ENCODE results near the gene ARID1A. TPM values are rescaled to one million over a fixed set of nuclear protein-coding genes. Genes with fewer than 3 reads are reported as not detected.

Gene ARID1A
- polyA plus RNA-seq, 3 donors from 2014 or later: 7.1 to 34.6 (median 16.0) TPM

GRCh38 chr1:26744075-26744959 lies 48.5 kb downstream of the ARID1A start:
- H3K27me3 Mint-ChIP-seq (ENCODE audit: low read depth in 3 of 3): peaks cover 0 to 2% (median 0%) of the 10 kb centered on the region in 3 donors
- peak overlapping the region; percentile 70 to 82 (median 78) for H3K4me3 Mint-ChIP-seq
- peaks cover 0 to 18% (median 14%) of the 10 kb centered on the region in 3 donors for H3K36me3 Mint-ChIP-seq
- DNase-seq: peak; percentile 81 to 86 (median 82)
- peaks cover 83 to 97% of the 10 kb centered on the region in 2 donors for H3K4me1 Mint-ChIP-seq
- peak overlapping the region; percentile 90 to 98 (median 94) for H3K27ac Mint-ChIP-seq
- no peaks in the 10 kb centered on the region for H3K9me3 Mint-ChIP-seq

GRCh38 chr1:26745191-26745590 lies 49.4 kb downstream of the ARID1A start:
- no peak for DNase-seq
- H3K36me3 Mint-ChIP-seq: peaks cover 0 to 17% (median 14%) of the 10 kb centered on the region in 3 donors
- H3K27me3 Mint-ChIP-seq (ENCODE audit: low read depth in 3 of 3): peaks cover 0 to 2% (median 0%) of the 10 kb centered on the region in 3 donors
- H3K9me3 Mint-ChIP-seq: no peaks in the 10 kb centered on the region
- H3K4me1 Mint-ChIP-seq: peaks cover 81 to 97% of the 10 kb centered on the region in 2 donors
- H3K4me3 Mint-ChIP-seq: peak overlapping the region; percentile 70 to 82 (median 78)
- peak overlapping the region; percentile 90 to 98 (median 94) for H3K27ac Mint-ChIP-seq

GRCh38 chr1:26747048-26747447 lies 51.2 kb downstream of the ARID1A start:
- peaks cover 0 to 7% (median 4%) of the 10 kb centered on the region in 3 donors for H3K36me3 Mint-ChIP-seq
- peaks cover 84 to 97% of the 10 kb centered on the region in 2 donors for H3K4me1 Mint-ChIP-seq
- H3K9me3 Mint-ChIP-seq: no peaks in the 10 kb centered on the region
- H3K27me3 Mint-ChIP-seq (ENCODE audit: low read depth in 3 of 3): peaks cover 0 to 2% (median 0%) of the 10 kb centered on the region in 3 donors
- H3K4me3 Mint-ChIP-seq: no peak overlapping the region
- peak overlapping the region; percentile 36 to 87 (median 78) for H3K27ac Mint-ChIP-seq
- no peak for DNase-seq

GRCh38 chr1:26748351-26748750 lies 52.5 kb downstream of the ARID1A start:
- Mint-ChIP-seq H3K27me3 (ENCODE audit: low read depth in 3 of 3) (peaks cover 0 to 1% (median 0%) of the 10 kb centered on the region in 3 donors), H3K9me3 (no peaks in the 10 kb centered on the region), H3K4me3 (peak overlapping the region in 2 of 5 donors; percentile 9 to 37), H3K27ac (peak overlapping the region; percentile 45 to 91 (median 74)), H3K36me3 (peaks cover 0 to 11% (median 3%) of the 10 kb centered on the region in 3 donors), H3K4me1 (peaks cover 86 to 97% of the 10 kb centered on the region in 2 donors)
- no peak for DNase-seq

- H3K9me3 Mint-ChIP-seq: no peaks in the 10 kb centered on the region
- H3K4me1 Mint-ChIP-seq: peaks cover 85 to 97% of the 10 kb centered on the region in 2 donors
- H3K36me3 Mint-ChIP-seq: peaks cover 0 to 13% (median 5%) of the 10 kb centered on the region in 3 donors
- H3K4me3 Mint-ChIP-seq: no peak overlapping the region
- no peaks in the 10 kb centered on the region for H3K27me3 Mint-ChIP-seq (ENCODE audit: low read depth in 3 of 3)
- peak overlapping the region; percentile 32 to 84 (median 56) for H3K27ac Mint-ChIP-seq
- no peak for DNase-seq
Observed at GRCh38 chr1:26749458-26749857, 53.6 kb downstream of the ARID1A start.

- H3K36me3 Mint-ChIP-seq: peaks cover 0 to 13% (median 5%) of the 10 kb centered on the region in 3 donors
- H3K9me3 Mint-ChIP-seq: no peaks in the 10 kb centered on the region
- peaks cover 84 to 94% of the 10 kb centered on the region in 2 donors for H3K4me1 Mint-ChIP-seq
- no peaks in the 10 kb centered on the region for H3K27me3 Mint-ChIP-seq (ENCODE audit: low read depth in 3 of 3)
- DNase-seq: no peak
- H3K4me3 Mint-ChIP-seq: peak overlapping the region in 1 of 5 donors; percentile 22
- H3K27ac Mint-ChIP-seq: peak overlapping the region; percentile 24 to 84 (median 72)
Observed at GRCh38 chr1:26750428-26750827, 54.6 kb downstream of the ARID1A start.

- Mint-ChIP-seq H3K4me3 (no peak overlapping the region), H3K27me3 (ENCODE audit: low read depth in 3 of 3) (peaks cover 0 to 6% (median 0%) of the 10 kb centered on the region in 3 donors), H3K9me3 (no peaks in the 10 kb centered on the region), H3K36me3 (peaks cover 0 to 10% (median 5%) of the 10 kb centered on the region in 3 donors), H3K4me1 (peaks cover 74 to 78% of the 10 kb centered on the region in 2 donors), H3K27ac (peak overlapping the region in 5 of 6 donors; percentile 12 to 80 (median 62))
- no peak for DNase-seq
Observed at GRCh38 chr1:26752519-26752918, 56.7 kb downstream of the ARID1A start.

GRCh38 chr1:26754086-26754874 lies 58.5 kb downstream of the ARID1A start:
- H3K27me3 Mint-ChIP-seq (ENCODE audit: low read depth in 3 of 3): peaks cover 0 to 6% (median 0%) of the 10 kb centered on the region in 3 donors
- H3K4me3 Mint-ChIP-seq: no peak overlapping the region
- no peak for DNase-seq
- H3K27ac Mint-ChIP-seq: peak overlapping the region; percentile 17 to 80 (median 58)
- peaks cover 0 to 14% (median 5%) of the 10 kb centered on the region in 3 donors for H3K36me3 Mint-ChIP-seq
- H3K9me3 Mint-ChIP-seq: no peaks in the 10 kb centered on the region
- peaks cover 70 to 76% of the 10 kb centered on the region in 2 donors for H3K4me1 Mint-ChIP-seq

- Mint-ChIP-seq H3K36me3 (peaks cover 0 to 36% (median 22%) of the 10 kb centered on the region in 3 donors), H3K27ac (peak overlapping the region; percentile 34 to 69 (median 41)), H3K9me3 (no peaks in the 10 kb centered on the region), H3K4me3 (no peak overlapping the region), H3K27me3 (ENCODE audit: low read depth in 3 of 3) (peaks cover 0 to 6% (median 0%) of the 10 kb centered on the region in 3 donors), H3K4me1 (peaks cover 51 to 65% of the 10 kb centered on the region in 2 donors)
- DNase-seq: no peak
Observed at GRCh38 chr1:26758358-26758757, 62.5 kb downstream of the ARID1A start.

GRCh38 chr1:26759531-26759930 lies 63.7 kb downstream of the ARID1A start:
- no peak for DNase-seq
- H3K27ac Mint-ChIP-seq: peak overlapping the region in 4 of 6 donors; percentile 0 to 76 (median 61)
- H3K4me1 Mint-ChIP-seq: peaks cover 45 to 59% of the 10 kb centered on the region in 2 donors
- H3K27me3 Mint-ChIP-seq (ENCODE audit: low read depth in 3 of 3): peaks cover 0 to 6% (median 0%) of the 10 kb centered on the region in 3 donors
- H3K36me3 Mint-ChIP-seq: peaks cover 0 to 39% (median 21%) of the 10 kb centered on the region in 3 donors
- H3K4me3 Mint-ChIP-seq: no peak overlapping the region
- no peaks in the 10 kb centered on the region for H3K9me3 Mint-ChIP-seq

GRCh38 chr1:26761217-26761616 lies 65.4 kb downstream of the ARID1A start:
- no peaks in the 10 kb centered on the region for H3K9me3 Mint-ChIP-seq
- no peak for DNase-seq
- H3K36me3 Mint-ChIP-seq: peaks cover 0 to 44% (median 21%) of the 10 kb centered on the region in 3 donors
- H3K4me1 Mint-ChIP-seq: peaks cover 39 to 59% of the 10 kb centered on the region in 2 donors
- peaks cover 0 to 3% (median 0%) of the 10 kb centered on the region in 3 donors for H3K27me3 Mint-ChIP-seq (ENCODE audit: low read depth in 3 of 3)
- H3K4me3 Mint-ChIP-seq: no peak overlapping the region
- H3K27ac Mint-ChIP-seq: peak overlapping the region in 4 of 6 donors; percentile 23 to 66 (median 37)

- H3K9me3 Mint-ChIP-seq: no peaks in the 10 kb centered on the region
- peaks cover 23 to 63% (median 23%) of the 10 kb centered on the region in 3 donors for H3K36me3 Mint-ChIP-seq
- H3K27me3 Mint-ChIP-seq (ENCODE audit: low read depth in 3 of 3): peaks cover 0 to 5% (median 2%) of the 10 kb centered on the region in 3 donors
- peaks cover 25 to 56% of the 10 kb centered on the region in 2 donors for H3K4me1 Mint-ChIP-seq
- DNase-seq: no peak
- H3K27ac Mint-ChIP-seq: peak overlapping the region; percentile 17 to 71 (median 63)
- H3K4me3 Mint-ChIP-seq: no peak overlapping the region
Observed at GRCh38 chr1:26767714-26768113, 71.9 kb downstream of the ARID1A start.

GRCh38 chr1:26768755-26769154 lies 72.9 kb downstream of the ARID1A start:
- peaks cover 19 to 56% of the 10 kb centered on the region in 2 donors for H3K4me1 Mint-ChIP-seq
- H3K9me3 Mint-ChIP-seq: no peaks in the 10 kb centered on the region
- H3K4me3 Mint-ChIP-seq: peak overlapping the region in 1 of 5 donors; percentile 36
- peaks cover 3 to 6% (median 4%) of the 10 kb centered on the region in 3 donors for H3K27me3 Mint-ChIP-seq (ENCODE audit: low read depth in 3 of 3)
- peak overlapping the region in 2 of 6 donors; percentile 2 to 70 for H3K27ac Mint-ChIP-seq
- peaks cover 23 to 66% (median 26%) of the 10 kb centered on the region in 3 donors for H3K36me3 Mint-ChIP-seq
- DNase-seq: no peak

Data from immature natural killer cell (primary cell).